H1 (cell line): ENCODE results near the gene TFEC. TPM values are rescaled to one million over a fixed set of nuclear protein-coding genes. Genes with fewer than 3 reads are reported as not detected.

Source experiments
- CTCF ChIA-PET: fragments of 300-600 bp; sonication (Branson Sonifier 250); formaldehyde crosslinking; loops from one replicate; lab custom pipeline; 2021; ENCODE audit not compliant: partially characterized antibody; lab: Charles Lee
- POLR2A ChIA-PET: fragments of 300-600 bp; sonication (Branson Sonifier 250); formaldehyde crosslinking; loops from one replicate; lab custom pipeline; 2021; ENCODE audit warnings: inconsistent platforms; ENCODE audit not compliant: partially characterized antibody; lab: Charles Lee
- DNase-seq, 2 experiments: peaks; one replicate each; pipeline versions ENCODE4 v3.0.0 to v3.0.0-alpha.2; 2010 to 2022; ENCODE audit warnings: low spot score in 2 of 2, low read depth in 1 of 2, mixed read lengths in 1 of 2
- FAIRE-seq: peaks from 2 replicates; lab custom pipeline; 2011; peaks lifted over from hg19 to GRCh38; lab: Jason Lieb, UNC
- H2AFZ ChIP-seq: 2 replicates; pipeline ENCODE4 v1.8.1; 2012; ENCODE audit warnings: low read length, inconsistent platforms
- H2AK5ac ChIP-seq: 2 replicates; pipeline ENCODE4 v1.6.1; 2013; ENCODE audit warnings: low read depth, low read length
- H2BK120ac ChIP-seq: replicated peaks from 2 replicates; pipeline ENCODE3; 2013; ENCODE audit warnings: low read depth, low read length, inconsistent platforms
- H2BK12ac ChIP-seq: 2 replicates; pipeline ENCODE4 v1.6.1; 2013; ENCODE audit warnings: low read depth, low read length
- H2BK15ac ChIP-seq: 2 replicates; pipeline ENCODE4 v1.6.1; 2013; ENCODE audit warnings: low read length
- H2BK20ac ChIP-seq: 2 replicates; pipeline ENCODE4 v1.6.1; 2013; ENCODE audit warnings: low read length
- H2BK5ac ChIP-seq: 2 replicates; pipeline ENCODE4 v1.6.1; 2013; ENCODE audit warnings: low read depth, low read length
- H3K14ac ChIP-seq: 2 replicates; pipeline ENCODE4 v1.6.1; 2013; ENCODE audit warnings: inconsistent platforms; ENCODE audit not compliant: insufficient read length
- H3K18ac ChIP-seq: 2 replicates; pipeline ENCODE4 v1.6.1; 2013; ENCODE audit warnings: low read length; ENCODE audit errors: extremely low read depth
- H3K23ac ChIP-seq: 2 replicates; pipeline ENCODE4 v1.6.1; 2013; ENCODE audit warnings: inconsistent platforms; ENCODE audit not compliant: insufficient read length
- H3K23me2 ChIP-seq: 2 replicates; pipeline ENCODE4 v1.6.1; 2013; ENCODE audit warnings: low read depth, low read length
- H3K27ac ChIP-seq: 2 replicates; pipeline ENCODE4 v1.6.1; 2011; ENCODE audit warnings: low read depth, low read length, inconsistent platforms
- H3K27me3 ChIP-seq, 4 experiments: replicated peaks in 1 of 4; 1 replicate in 1 of 4; 2 replicates in 3 of 4; pipeline versions ENCODE4 v1.6.1 to v1.8.1; 2011 to 2013; ENCODE audit warnings: low read length in 3 of 4, mild to moderate bottlenecking in 3 of 4, inconsistent platforms in 2 of 4, mixed read lengths in 2 of 4, moderate library complexity in 1 of 4; ENCODE audit not compliant: control insufficient read depth in 3 of 4, insufficient read depth in 3 of 4; ENCODE audit errors: extremely low read depth in 1 of 4
- H3K36me3 ChIP-seq, 4 experiments: 2 replicates each; pipeline versions ENCODE4 v1.6.1 to v1.8.1; 2011 to 2013; ENCODE audit warnings: mild to moderate bottlenecking in 4 of 4, low read length in 3 of 4, moderate library complexity in 2 of 4, control low read depth in 1 of 4, inconsistent platforms in 1 of 4; ENCODE audit not compliant: insufficient read depth in 4 of 4, control insufficient read depth in 2 of 4
- H3K4ac ChIP-seq: replicated peaks from 2 replicates; pipeline ENCODE3; 2013; ENCODE audit warnings: low read length, low read depth, mixed read lengths, inconsistent platforms; ENCODE audit not compliant: insufficient read length
- H3K4me1 ChIP-seq, 4 experiments: replicated peaks in 1 of 4; 1 replicate in 1 of 4; 2 replicates in 3 of 4; pipeline versions ENCODE4 v1.6.1 to v1.8.1; 2011 to 2013; ENCODE audit warnings: low read length in 3 of 4, inconsistent platforms in 2 of 4, mixed read lengths in 1 of 4; ENCODE audit not compliant: insufficient read depth in 4 of 4, control insufficient read depth in 3 of 4
- H3K4me2 ChIP-seq, 2 experiments: 2 replicates each; pipeline versions ENCODE4 v1.6.1 to v1.8.1; 2011 to 2013; ENCODE audit warnings: low read depth in 2 of 2, low read length in 2 of 2, control low read depth in 1 of 2, inconsistent platforms in 1 of 2, mild to moderate bottlenecking in 1 of 2; ENCODE audit not compliant: insufficient read depth in 1 of 2
- H3K4me3 ChIP-seq, 4 experiments: fragments of 200-600, 300-600 bp in 1 of 4; sonication (generic), shearing (Covaris generic), sonication (Bioruptor Twin) in 1 of 4; 2 replicates each; pipeline versions ENCODE4 v1.5.1 to v1.8.1; 2011 to 2016; ENCODE audit warnings: low read length in 4 of 4, low read depth in 3 of 4, control low read depth in 2 of 4, inconsistent platforms in 2 of 4, mild to moderate bottlenecking in 2 of 4, mixed read lengths in 1 of 4, moderate library complexity in 1 of 4; ENCODE audit not compliant: insufficient read depth in 2 of 4; ENCODE audit errors: extremely low read depth in 1 of 4
- H3K56ac ChIP-seq: replicated peaks from 2 replicates; pipeline ENCODE3; 2013; ENCODE audit warnings: low read depth, mild to moderate bottlenecking, mixed read lengths, low read length, inconsistent platforms; ENCODE audit not compliant: insufficient read length
- H3K79me1 ChIP-seq: 2 replicates; pipeline ENCODE4 v1.6.1; 2013; ENCODE audit warnings: low read depth, low read length, control low read depth
- H3K79me2 ChIP-seq, 2 experiments: 2 replicates each; pipeline versions ENCODE4 v1.6.1 to v1.8.1; 2012 to 2013; ENCODE audit warnings: low read length in 2 of 2, mild to moderate bottlenecking in 2 of 2, inconsistent platforms in 1 of 2; ENCODE audit not compliant: insufficient read depth in 2 of 2, control insufficient read depth in 1 of 2
- H3K9ac ChIP-seq, 4 experiments: replicated peaks in 1 of 4; 1 replicate in 1 of 4; 2 replicates in 3 of 4; pipeline versions ENCODE4 v1.6.1 to v1.8.1; 2011 to 2013; ENCODE audit warnings: low read depth in 3 of 4, low read length in 3 of 4, control low read depth in 2 of 4, mild to moderate bottlenecking in 2 of 4, moderate library complexity in 2 of 4, inconsistent platforms in 1 of 4; ENCODE audit errors: extremely low read depth in 1 of 4
- H3K9me3 ChIP-seq, 2 experiments: 2 replicates each; pipeline versions ENCODE4 v1.6.1 to v1.8.1; 2012 to 2013; ENCODE audit warnings: mild to moderate bottlenecking in 2 of 2, moderate library complexity in 2 of 2, control low read depth in 1 of 2, inconsistent platforms in 1 of 2, low read depth in 1 of 2, low read length in 1 of 2, mixed read lengths in 1 of 2; ENCODE audit not compliant: insufficient read depth in 2 of 2
- H4K20me1 ChIP-seq, 2 experiments: replicated peaks in 1 of 2; 2 replicates each; pipeline versions ENCODE3 to v1.8.1; 2011 to 2013; ENCODE audit warnings: inconsistent platforms in 2 of 2, low read length in 2 of 2, mild to moderate bottlenecking in 1 of 2; ENCODE audit not compliant: insufficient read depth in 2 of 2, control insufficient read depth in 1 of 2
- H4K5ac ChIP-seq: 2 replicates; pipeline ENCODE4 v1.6.1; 2013; ENCODE audit warnings: low read length, low read depth, mixed read lengths, inconsistent platforms; ENCODE audit not compliant: insufficient read length
- H4K8ac ChIP-seq: 2 replicates; pipeline ENCODE4 v1.8.0; 2013; ENCODE audit warnings: mild to moderate bottlenecking, moderate library complexity, low read length, inconsistent platforms; ENCODE audit not compliant: insufficient read depth; ENCODE audit errors: extremely low read depth
- H4K91ac ChIP-seq: replicated peaks from 2 replicates; pipeline ENCODE3; 2013; ENCODE audit warnings: low read length, mixed read lengths, inconsistent platforms; ENCODE audit not compliant: insufficient read length
- BCL11A ChIP-seq, 2 experiments: IDR thresholded peaks; one replicate each; pipeline ENCODE4 v1.6.1; 2011; ENCODE audit warnings: low read depth in 2 of 2, low read length in 2 of 2, mild to moderate bottlenecking in 2 of 2
- CBX5 ChIP-seq: fragments of 300-800, 300-1000 bp; sonication (generic); IDR thresholded peaks from 2 replicates; pipeline ENCODE4 v1.7.1; 2016; ENCODE audit warnings: antibody characterized with exemption, low read length, low read depth
- CHD1 ChIP-seq: IDR thresholded peaks from 2 replicates; pipeline ENCODE4 v1.6.1; 2012; ENCODE audit warnings: low read depth, low read length, improper control_type of control experiment
- CHD2 ChIP-seq: IDR thresholded peaks from 2 replicates; pipeline ENCODE4 v1.6.1; 2012; ENCODE audit warnings: low read length, improper control_type of control experiment
- GABPA ChIP-seq: IDR thresholded peaks from 2 replicates; pipeline ENCODE4 v1.6.1; 2011; ENCODE audit warnings: mild to moderate bottlenecking, low read length, moderate library complexity, borderline replicate concordance; ENCODE audit not compliant: insufficient read depth
- HDAC2 ChIP-seq, 2 experiments: fragments of 300-600 bp in 1 of 2; sonication (generic) in 1 of 2; IDR thresholded peaks; 2 replicates each; pipeline ENCODE4 v1.6.1; 2011 to 2012; ENCODE audit warnings: low read depth in 2 of 2, low read length in 2 of 2, mild to moderate bottlenecking in 2 of 2, moderate library complexity in 2 of 2, borderline replicate concordance in 1 of 2, inconsistent platforms in 1 of 2
- KDM5A ChIP-seq: fragments of 200-600 bp; IDR thresholded peaks from 2 replicates; pipeline ENCODE4 v1.7.1; 2012; ENCODE audit warnings: mild to moderate bottlenecking, low read length, inconsistent platforms, mixed read lengths
- MAFK ChIP-seq: IDR thresholded peaks from 2 replicates; pipeline ENCODE4 v1.6.1; 2012; ENCODE audit warnings: low read depth, mild to moderate bottlenecking, improper control_type of control experiment, low read length
- NRF1 ChIP-seq: IDR thresholded peaks from 2 replicates; pipeline ENCODE4 v1.6.1; 2011; ENCODE audit warnings: mild to moderate bottlenecking, low read depth, low read length, improper control_type of control experiment
- POLR2AphosphoS5 ChIP-seq: IDR thresholded peaks from 2 replicates; pipeline ENCODE4 v1.6.1; 2011; ENCODE audit warnings: low read depth, low read length
- POU5F1 ChIP-seq: IDR thresholded peaks from 2 replicates; pipeline ENCODE4 v1.6.1; 2011; ENCODE audit warnings: low read depth, mild to moderate bottlenecking, low read length, moderate library complexity
- SIN3A ChIP-seq, 2 experiments: IDR thresholded peaks in 1 of 2; conservative IDR thresholded peaks in 1 of 2; 2 replicates each; pipeline ENCODE4 v1.6.1; 2011 to 2012; ENCODE audit warnings: low read length in 2 of 2, improper control_type of control experiment in 1 of 2, low read depth in 1 of 2, mild to moderate bottlenecking in 1 of 2
- SP1 ChIP-seq: IDR thresholded peaks from 2 replicates; pipeline ENCODE4 v1.6.1; 2011; ENCODE audit warnings: low read depth, low read length
- SRF ChIP-seq: IDR thresholded peaks from 2 replicates; pipeline ENCODE4 v1.6.1; 2011; ENCODE audit warnings: mild to moderate bottlenecking, low read depth, low read length, moderate library complexity
- SUZ12 ChIP-seq: fragments of 200-600 bp; sonication (generic); IDR thresholded peaks from 2 replicates; pipeline ENCODE4 v1.6.1; 2012; ENCODE audit warnings: mild to moderate bottlenecking, inconsistent platforms, low read length, moderate library complexity, mixed read lengths
- ZNF274 ChIP-seq: IDR thresholded peaks from 2 replicates; pipeline ENCODE4 v1.7.0; 2012; ENCODE audit warnings: low read length, borderline replicate concordance; ENCODE audit errors: extremely low read depth
- WGBS, 2 experiments: shearing (Covaris generic) in 1 of 2; methylation state at CpG; one replicate each; pipeline versions ENCODE4 v1.1.6 to v1.1.7; 2013 to 2015; ENCODE audit warnings: low lambda C conversion rate in 2 of 2, mixed read lengths in 2 of 2, inconsistent platforms in 1 of 2, low coverage in 1 of 2, missing lambda C conversion rate in 1 of 2; ENCODE audit not compliant: insufficient replicate concordance in 2 of 2, insufficient coverage in 1 of 2, insufficient read length in 1 of 2; ENCODE audit errors: extremely low coverage in 1 of 2, missing lambda C conversion rate in 1 of 2; 5-methylcytosine and 5-hydroxymethylcytosine counted together
- polyA plus RNA-seq, 7 experiments: library from polyadenylated mRNA; depleted of rRNA in 3 of 7; stranded (reverse) in 5 of 7; unstranded in 2 of 7; fragments of >200 nt in 5 of 7; fragments of 200-250 nt in 2 of 7; gene quantifications; 1 replicate in 5 of 7; 2 replicates in 1 of 7; 4 replicates in 1 of 7; pipeline versions ENCODE4 v1.2.1 to v1.2.3, GENCODE V29; 2011 to 2013; ENCODE audit warnings: missing spikeins in 2 of 7, mixed read lengths in 2 of 7
- total RNA-seq: library from RNA; stranded (reverse); fragmentation: NEBNext Ultra II Directional; extraction: Animal tissue kit (Norgen Biotek cat#: 25700); gene quantifications from 2 replicates; pipeline ENCODE4 v1.2.1, GENCODE V29; 2021

The TFEC gene
- total and polyA plus RNA-seq, 2 of the 8 experiments (the other 6 are each of a cell fraction or from before 2014, with no cell fraction given): not detected

DNA sequence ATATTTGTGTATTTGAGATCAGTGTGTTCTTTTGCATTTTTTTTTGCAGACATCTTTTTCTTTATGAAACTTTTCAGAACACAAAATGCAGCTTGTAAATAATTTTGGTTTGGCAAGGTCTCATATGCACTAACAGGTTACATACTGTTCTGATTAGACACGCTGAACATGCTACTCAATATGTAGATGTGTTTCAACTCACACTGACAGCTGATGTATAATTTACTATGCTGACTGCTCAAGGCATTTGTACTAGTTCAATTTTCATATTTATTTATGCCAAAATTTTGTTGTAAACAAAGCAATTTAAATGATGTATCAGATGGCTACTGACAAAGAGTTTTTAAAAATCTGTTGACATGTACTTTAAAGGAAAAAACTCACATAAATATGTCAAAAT, 123.8 kb downstream of the TFEC start:
- Histone ChIP-seq H3K23me2 (no peaks in the 10 kb centered on the region), H4K91ac (no peak overlapping the region), H3K4me3 (no peak overlapping the region), H2AK5ac (no peak overlapping the region), H2BK15ac (no peak overlapping the region), H3K4me2 (no peak overlapping the region), H3K14ac (no peak overlapping the region), H3K18ac (no peak overlapping the region), H3K9ac (no peak overlapping the region), H3K4ac (no peak overlapping the region), H2BK120ac (no peak overlapping the region), H3K27me3 (no peaks in the 10 kb centered on the region), H3K23ac (no peak overlapping the region), H2BK5ac (no peak overlapping the region), H4K20me1 (no peaks in the 10 kb centered on the region), H2BK12ac (no peak overlapping the region), H3K79me1 (no peaks in the 10 kb centered on the region), H4K8ac (no peak overlapping the region), H3K9me3 (no peaks in the 10 kb centered on the region), H3K4me1 (no peaks in the 10 kb centered on the region), H4K5ac (no peak overlapping the region), H3K79me2 (no peaks in the 10 kb centered on the region), H2AFZ (no peak overlapping the region), H2BK20ac (no peak overlapping the region), H3K27ac (no peak overlapping the region), H3K56ac (no peak overlapping the region), H3K36me3 (no peaks in the 10 kb centered on the region)
- ChIA-PET POLR2A (no interaction called here), CTCF (interaction anchor here (0.9 to 1.1 kb wide), 2 partner anchors 232 to 1879 kb away, joined by 3 read pairs; no protein-coding TSS in a partner anchor)
- DNase-seq (no peak), FAIRE-seq (no peak)
- WGBS, 2 experiments: 90% methylated on average over 1 of the region's 1 CpG; no CpG with 5 or more reads in 1 of the 2 experiments
- no peak for TF ChIP-seq CBX5
- no peak for TF ChIP-seq GABPA
- no peak for TF ChIP-seq SRF
- no peak for TF ChIP-seq CHD2
- TF ChIP-seq POLR2AphosphoS5: no peak
- TF ChIP-seq SIN3A (conservative IDR thresholded peaks at IDR 0.05 in 1 of 2, IDR thresholded peaks at IDR 0.05 in 1 of 2; ENCODE audit: low read depth in 1 of 2, low read length in 2 of 2): no peak
- TF ChIP-seq POU5F1: no peak
- no peak for TF ChIP-seq NRF1
- no peak for TF ChIP-seq BCL11A (IDR thresholded peaks at IDR 0.05; ENCODE audit: low read depth in 2 of 2, low read length in 2 of 2)
- TF ChIP-seq HDAC2 (IDR thresholded peaks at IDR 0.05; ENCODE audit: borderline replicate concordance in 1 of 2, low read depth in 2 of 2, low read length in 2 of 2): no peak
- TF ChIP-seq SUZ12: no peak
- TF ChIP-seq MAFK: no peak
- TF ChIP-seq SP1: no peak
- no peak for TF ChIP-seq ZNF274
- no peak for TF ChIP-seq KDM5A
- no peak for TF ChIP-seq CHD1
